H9 (cell line): ENCODE results near the gene CDC6. TPM values are rescaled to one million over a fixed set of nuclear protein-coding genes. Genes with fewer than 3 reads are reported as not detected.

Source experiments
- DNase-seq: peaks from one replicate; pipeline ENCODE4 v3.0.0-alpha.2; 2017
- H2AFZ ChIP-seq: one replicate; pipeline ENCODE4 v1.6.1; 2013; ENCODE audit warnings: mild to moderate bottlenecking, low read length, control low read depth, moderate library complexity
- H2AK5ac ChIP-seq: 2 replicates; pipeline ENCODE4 v1.6.1; 2013; ENCODE audit warnings: low read length, control low read depth, mixed read lengths; ENCODE audit not compliant: insufficient read length
- H2BK120ac ChIP-seq: one replicate; pipeline ENCODE4 v1.6.1; 2013; ENCODE audit warnings: low read depth, mild to moderate bottlenecking, low read length, control low read depth, inconsistent platforms; ENCODE audit not compliant: poor library complexity, severe bottlenecking
- H2BK12ac ChIP-seq: 2 replicates; pipeline ENCODE4 v1.6.1; 2013; ENCODE audit warnings: low read length, control low read depth, mixed read lengths, low read depth; ENCODE audit not compliant: insufficient read length
- H2BK15ac ChIP-seq: 2 replicates; pipeline ENCODE4 v1.6.1; 2013; ENCODE audit warnings: low read depth, low read length, control low read depth
- H2BK20ac ChIP-seq: one replicate; pipeline ENCODE4 v1.6.1; 2013; ENCODE audit warnings: low read depth, mild to moderate bottlenecking, low read length, control low read depth, inconsistent platforms; ENCODE audit not compliant: poor library complexity, severe bottlenecking
- H2BK5ac ChIP-seq: 2 replicates; pipeline ENCODE4 v1.6.1; 2013; ENCODE audit warnings: low read length, control low read depth, mixed read lengths; ENCODE audit not compliant: insufficient read length
- H3K14ac ChIP-seq: 2 replicates; pipeline ENCODE4 v1.6.1; 2013; ENCODE audit warnings: low read length, control low read depth; ENCODE audit not compliant: insufficient read depth
- H3K18ac ChIP-seq: 2 replicates; pipeline ENCODE4 v1.6.1; 2013; ENCODE audit warnings: low read depth, mild to moderate bottlenecking, mixed read lengths, low read length, control low read depth; ENCODE audit not compliant: insufficient read length
- H3K23ac ChIP-seq: 2 replicates; pipeline ENCODE4 v1.6.1; 2013; ENCODE audit warnings: low read length, control low read depth, mixed read lengths, low read depth; ENCODE audit not compliant: insufficient read length
- H3K23me2 ChIP-seq: 2 replicates; pipeline ENCODE4 v1.6.1; 2013; ENCODE audit warnings: low read depth, mild to moderate bottlenecking, mixed read lengths, low read length, control low read depth; ENCODE audit not compliant: insufficient read length, poor library complexity, severe bottlenecking
- H3K27ac ChIP-seq: 2 replicates; pipeline ENCODE4 v1.5.1; 2013; ENCODE audit warnings: low read length, control low read depth, mixed read lengths, low read depth; ENCODE audit not compliant: insufficient read length
- H3K27me3 ChIP-seq: 2 replicates; pipeline ENCODE4 v1.6.1; 2013; ENCODE audit warnings: low read length, control low read depth, inconsistent platforms; ENCODE audit not compliant: insufficient read depth
- H3K4ac ChIP-seq: 2 replicates; pipeline ENCODE4 v1.6.1; 2013; ENCODE audit warnings: low read depth, mild to moderate bottlenecking, control low read depth, inconsistent platforms, low read length, moderate library complexity
- H3K4me1 ChIP-seq: 2 replicates; pipeline ENCODE4 v1.6.1; 2013; ENCODE audit warnings: low read length, control low read depth, inconsistent platforms; ENCODE audit not compliant: insufficient read depth
- H3K4me2 ChIP-seq: 2 replicates; pipeline ENCODE4 v1.6.1; 2013; ENCODE audit warnings: low read length, control low read depth, mixed read lengths; ENCODE audit not compliant: insufficient read length, insufficient read depth
- H3K56ac ChIP-seq: 2 replicates; pipeline ENCODE4 v1.6.1; 2013; ENCODE audit warnings: low read depth, mild to moderate bottlenecking, mixed read lengths, low read length, control low read depth; ENCODE audit not compliant: insufficient read length
- H3K79me1 ChIP-seq: 2 replicates; pipeline ENCODE4 v1.6.1; 2013; ENCODE audit warnings: low read depth, mild to moderate bottlenecking, moderate library complexity, low read length, control low read depth, inconsistent platforms; ENCODE audit not compliant: insufficient read depth, poor library complexity, severe bottlenecking
- H3K79me2 ChIP-seq: 2 replicates; pipeline ENCODE4 v1.6.1; 2013; ENCODE audit warnings: low read length, control low read depth, inconsistent platforms; ENCODE audit not compliant: insufficient read depth
- H3K9ac ChIP-seq: 2 replicates; pipeline ENCODE4 v1.6.1; 2013; ENCODE audit warnings: low read length, control low read depth, mixed read lengths; ENCODE audit not compliant: insufficient read length; ENCODE audit errors: extremely low read depth
- H3K9me3 ChIP-seq: one replicate; pipeline ENCODE4 v1.6.1; 2013; ENCODE audit warnings: low read depth, low read length, inconsistent platforms; ENCODE audit not compliant: control insufficient read depth
- H3T11ph ChIP-seq: one replicate; pipeline ENCODE4 v1.6.1; 2013; ENCODE audit warnings: mild to moderate bottlenecking, low read length, control low read depth, inconsistent platforms
- H4K20me1 ChIP-seq: one replicate; pipeline ENCODE4 v1.6.1; 2013; ENCODE audit not compliant: control insufficient read depth, insufficient read length, insufficient read depth
- H4K5ac ChIP-seq: 2 replicates; pipeline ENCODE4 v1.6.1; 2013; ENCODE audit warnings: low read depth, mild to moderate bottlenecking, mixed read lengths, low read length, control low read depth; ENCODE audit not compliant: insufficient read length
- H4K8ac ChIP-seq: replicated peaks from 2 replicates; pipeline ENCODE4 v1.6.1; 2013; ENCODE audit warnings: low read length, control low read depth, mixed read lengths, low read depth; ENCODE audit not compliant: insufficient read length
- H4K91ac ChIP-seq: 2 replicates; pipeline ENCODE4 v1.6.1; 2013; ENCODE audit warnings: low read depth, mild to moderate bottlenecking, moderate library complexity, mixed read lengths, low read length, control low read depth; ENCODE audit not compliant: insufficient read length
- H3K27ac Mint-ChIP-seq, 3 experiments: 2 replicates in 2 of 3; 3 replicates in 1 of 3; pipeline ENCODE4 v1.8.0; 2020 to 2021; ENCODE audit warnings: mixed read lengths in 3 of 3, mild to moderate bottlenecking in 1 of 3, moderate library complexity in 1 of 3
- H3K27me3 Mint-ChIP-seq: 2 replicates; pipeline ENCODE4 v1.8.0; 2021; ENCODE audit warnings: low read depth, mild to moderate bottlenecking, moderate library complexity, mixed read lengths
- H3K36me3 Mint-ChIP-seq, 3 experiments: 2 replicates in 2 of 3; 3 replicates in 1 of 3; pipeline ENCODE4 v1.8.0; 2020 to 2021; ENCODE audit warnings: low read depth in 3 of 3, mixed read lengths in 3 of 3; ENCODE audit not compliant: insufficient read depth in 1 of 3
- H3K4me1 Mint-ChIP-seq, 2 experiments: 2 replicates each; pipeline ENCODE4 v1.8.0; 2020; ENCODE audit warnings: mixed read lengths in 2 of 2
- H3K4me3 Mint-ChIP-seq, 2 experiments: 2 replicates in 1 of 2; 3 replicates in 1 of 2; pipeline ENCODE4 v1.8.0; 2020 to 2021; ENCODE audit warnings: mild to moderate bottlenecking in 2 of 2, mixed read lengths in 2 of 2, moderate library complexity in 1 of 2
- H3K9me3 Mint-ChIP-seq, 2 experiments: 2 replicates in 1 of 2; 3 replicates in 1 of 2; pipeline ENCODE4 v1.8.0; 2020; ENCODE audit warnings: mild to moderate bottlenecking in 2 of 2, mixed read lengths in 2 of 2, moderate library complexity in 1 of 2
- WGBS: extraction: QIAGEN DNeasy Blood & Tissue Kit; methylation state at CpG from one replicate; pipeline ENCODE4 v1.1.7; 2013; ENCODE audit warnings: missing lambda C conversion rate, low lambda C conversion rate, mixed read lengths; ENCODE audit not compliant: insufficient read length; ENCODE audit errors: extremely low coverage; 5-methylcytosine and 5-hydroxymethylcytosine counted together
- total RNA-seq: library from RNA; stranded (reverse); gene quantifications from 2 replicates; pipeline ENCODE4 v1.2.1, GENCODE V29; 2021
- TF ChIP-seq, protein P1 (sequence below): fragments of 200-600 bp; sonication (generic); conservative IDR thresholded peaks from 3 replicates; pipeline ENCODE4 v1.8.0; 2021; ENCODE audit warnings: antibody characterized with exemption, mild to moderate bottlenecking

The CDC6 gene
- total RNA-seq, 1 experiment from 2014 or later: 131 TPM

DNA sequence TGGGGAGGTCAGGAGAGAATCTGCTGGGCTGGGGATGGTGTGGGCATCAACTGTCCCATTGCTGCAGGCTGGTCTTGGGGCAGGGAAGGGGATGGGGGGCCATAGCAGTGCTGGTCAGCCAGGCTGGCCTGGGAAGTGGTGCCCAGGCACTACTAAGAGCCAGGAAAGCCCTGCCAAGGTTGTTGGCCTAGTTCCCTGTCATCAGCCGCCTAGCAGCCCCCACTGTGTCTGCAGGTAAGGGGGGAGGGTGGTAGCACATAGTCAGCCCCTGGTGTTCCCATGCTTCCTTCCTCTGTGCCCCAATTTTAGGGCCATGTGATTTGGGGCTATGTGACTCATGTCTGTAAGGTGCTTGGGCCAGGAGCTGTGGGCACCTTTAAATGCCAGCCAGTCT is 59.1 kb downstream of the CDC6 start:
- Histone ChIP-seq H3K27me3 (peaks cover 18% of the 10 kb centered on the region; the same call in 1 of the 2 replicates), H3K4me1 (peaks cover 23% of the 10 kb centered on the region), H4K20me1 (no peaks in the 10 kb centered on the region), H3K23ac (no peak overlapping the region), H3K56ac (no peak overlapping the region), H3T11ph (no peak overlapping the region), H3K23me2 (peaks cover 19% of the 10 kb centered on the region), H2BK120ac (no peak overlapping the region), H4K91ac (no peak overlapping the region), H2BK12ac (no peak overlapping the region), H3K9me3 (no peaks in the 10 kb centered on the region), H3K27ac (no peak overlapping the region), H2AFZ (no peak overlapping the region), H4K5ac (no peak overlapping the region), H3K4me2 (peak overlapping the region; percentile 4), H2BK20ac (no peak overlapping the region), H3K79me1 (no peaks in the 10 kb centered on the region), H3K14ac (no peak overlapping the region), H3K79me2 (no peaks in the 10 kb centered on the region), H4K8ac (no peak overlapping the region), H2BK5ac (no peak overlapping the region), H3K4ac (no peak overlapping the region), H2BK15ac (no peak overlapping the region), H3K9ac (no peak overlapping the region), H3K18ac (peak overlapping the region; percentile 19), H2AK5ac (no peak overlapping the region)
- H3K36me3 Mint-ChIP-seq: peaks cover 7 to 15% (median 14%) of the 10 kb centered on the region in 3 experiments; a peak in 5 of 7 replicates
- H3K9me3 Mint-ChIP-seq: no peaks in the 10 kb centered on the region
- H3K27ac Mint-ChIP-seq: peak overlapping the region in 1 of 3 experiments; percentile 93; a peak in 2 of 7 replicates
- DNase-seq: no peak
- TF ChIP-seq, protein P1, sequence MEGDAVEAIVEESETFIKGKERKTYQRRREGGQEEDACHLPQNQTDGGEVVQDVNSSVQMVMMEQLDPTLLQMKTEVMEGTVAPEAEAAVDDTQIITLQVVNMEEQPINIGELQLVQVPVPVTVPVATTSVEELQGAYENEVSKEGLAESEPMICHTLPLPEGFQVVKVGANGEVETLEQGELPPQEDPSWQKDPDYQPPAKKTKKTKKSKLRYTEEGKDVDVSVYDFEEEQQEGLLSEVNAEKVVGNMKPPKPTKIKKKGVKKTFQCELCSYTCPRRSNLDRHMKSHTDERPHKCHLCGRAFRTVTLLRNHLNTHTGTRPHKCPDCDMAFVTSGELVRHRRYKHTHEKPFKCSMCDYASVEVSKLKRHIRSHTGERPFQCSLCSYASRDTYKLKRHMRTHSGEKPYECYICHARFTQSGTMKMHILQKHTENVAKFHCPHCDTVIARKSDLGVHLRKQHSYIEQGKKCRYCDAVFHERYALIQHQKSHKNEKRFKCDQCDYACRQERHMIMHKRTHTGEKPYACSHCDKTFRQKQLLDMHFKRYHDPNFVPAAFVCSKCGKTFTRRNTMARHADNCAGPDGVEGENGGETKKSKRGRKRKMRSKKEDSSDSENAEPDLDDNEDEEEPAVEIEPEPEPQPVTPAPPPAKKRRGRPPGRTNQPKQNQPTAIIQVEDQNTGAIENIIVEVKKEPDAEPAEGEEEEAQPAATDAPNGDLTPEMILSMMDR: no peak
- peaks cover 91% of the 10 kb centered on the region for H3K27me3 Mint-ChIP-seq
- peaks cover 76 to 81% of the 10 kb centered on the region in 2 experiments for H3K4me1 Mint-ChIP-seq
- H3K4me3 Mint-ChIP-seq: peak overlapping the region; percentile 59 to 73
- no CpG with 5 or more reads among the region's 1 CpG for WGBS
